Measurements from ENCODE around the gene UBE2D2.

Gene UBE2D2

GRCh38 chr5:139657363-139658321 is 96.5 kb downstream of the UBE2D2 start:
- TF ChIP-seq ZFX (IDR thresholded peaks at IDR 0.05) (no peak), CTCF (conservative IDR thresholded peaks at IDR 0.05) (no peak)
- no peak overlapping the region for H3K27ac ChIP-seq

GRCh38 chr5:139658501-139658927 is 97.4 kb downstream of the UBE2D2 start:
- no peak for TF ChIP-seq CTCF (conservative IDR thresholded peaks at IDR 0.05)
- TF ChIP-seq ZFX (IDR thresholded peaks at IDR 0.05), result no peak
- peak overlapping the region; percentile 95 for H3K27ac ChIP-seq

- H3K27ac ChIP-seq, result peak overlapping the region; percentile 95
- TF ChIP-seq CTCF (conservative IDR thresholded peaks at IDR 0.05) (no peak), ZFX (IDR thresholded peaks at IDR 0.05) (no peak)
Measured at GRCh38 chr5:139658928-139659667, 98.0 kb downstream of the UBE2D2 start.

GRCh38 chr5:139659695-139660101 is 98.6 kb downstream of the UBE2D2 start:
- H3K27ac ChIP-seq, result peak overlapping the region; percentile 95
- TF ChIP-seq CTCF (conservative IDR thresholded peaks at IDR 0.05), result no peak
- no peak for TF ChIP-seq ZFX (IDR thresholded peaks at IDR 0.05)

- TF ChIP-seq CTCF (conservative IDR thresholded peaks at IDR 0.05), result no peak
- TF ChIP-seq ZFX (IDR thresholded peaks at IDR 0.05), result peak; percentile 38; the same call in 1 of the 2 replicates
- H3K27ac ChIP-seq, result peak overlapping the region; percentile 95
Measured at GRCh38 chr5:139660105-139660922, 99.2 kb downstream of the UBE2D2 start.

- H3K27ac ChIP-seq, result peak overlapping the region; percentile 95
- TF ChIP-seq ZFX (IDR thresholded peaks at IDR 0.05) (no peak), CTCF (conservative IDR thresholded peaks at IDR 0.05) (no peak)
Measured at GRCh38 chr5:139660923-139661814, 100.0 kb downstream of the UBE2D2 start.

Measured in C4-2B (cell line).